Stimulated activated CD8-positive, alpha-beta memory T cell treated with anti-CD3 and anti-CD28 coated beads, Interleukin-15, amount 100 ng/mL, for 1 hour (primary cell): ENCODE results near the gene RPS6KA6.

Experiments
- DNase-seq: peaks from one replicate; pipeline ENCODE4 v3.0.0-alpha.2; 2020; ENCODE audit warnings: low read depth

RPS6KA6 gene

DNA sequence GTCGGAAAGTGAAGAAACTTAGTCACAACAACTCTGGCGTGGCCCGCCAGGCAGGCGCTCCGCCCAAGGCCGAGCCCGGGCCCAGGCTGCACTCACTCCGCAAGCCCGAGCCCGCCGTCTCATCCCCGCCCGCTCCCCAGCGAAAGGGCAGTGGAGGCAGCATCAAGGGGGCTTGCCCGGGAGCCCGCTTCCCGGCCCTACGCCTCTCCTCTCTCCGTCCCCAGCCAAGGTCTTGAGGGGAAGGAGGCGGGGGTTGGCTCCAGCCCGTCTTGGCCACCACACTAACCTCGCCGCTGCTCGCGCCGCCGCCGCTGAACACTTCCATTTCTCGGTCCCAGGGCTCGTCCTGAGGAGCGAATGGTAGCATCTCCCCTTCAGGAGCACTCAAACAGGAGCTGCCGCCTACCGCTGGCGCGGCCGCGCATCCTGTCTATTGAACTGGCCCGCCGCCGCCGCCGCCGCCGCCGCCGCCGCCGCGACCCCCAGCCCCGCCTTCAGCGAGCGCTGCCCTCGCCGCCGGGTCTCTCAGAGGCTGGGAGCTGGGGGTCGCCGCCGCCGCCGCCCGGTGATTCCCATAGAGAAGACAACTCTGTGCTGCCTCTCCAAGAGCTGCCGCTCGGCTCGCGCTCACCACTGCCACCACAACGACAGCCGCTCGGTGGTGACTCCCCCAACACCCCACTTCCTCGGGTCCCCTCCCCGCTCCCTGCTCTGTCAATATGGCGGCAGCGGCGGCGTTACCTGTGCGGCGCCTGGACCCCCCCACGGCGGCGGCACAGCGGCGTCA lies at the start of gene RPS6KA6:
TSS of gene RPS6KA6 (minus strand) at position 667 of the 787 bp plus-strand sequence. CDS start at position 367, 300 bp downstream.
- DNase-seq: no peak

DNA sequence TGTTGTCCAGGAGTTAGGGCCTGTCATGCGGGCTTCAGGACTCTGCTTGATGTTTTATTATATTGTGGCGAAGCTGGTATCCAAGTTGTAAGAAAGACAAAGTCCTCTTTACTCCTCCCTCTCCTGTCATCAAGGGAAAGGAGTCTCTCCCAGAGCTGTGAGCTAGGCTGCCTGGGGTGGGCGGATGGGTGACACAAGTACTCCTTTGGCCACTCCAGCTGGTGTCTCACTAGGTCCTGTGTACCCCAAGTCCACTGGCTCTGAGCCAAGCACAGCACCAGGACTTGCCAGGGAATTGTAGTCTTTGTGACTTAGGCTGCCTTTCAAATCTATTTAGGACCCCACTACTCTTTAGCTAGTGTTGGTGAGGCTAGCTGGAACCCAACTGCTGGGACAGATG lies 36.7 kb upstream of the RPS6KA6 start:
- DNase-seq: no peak

DNA sequence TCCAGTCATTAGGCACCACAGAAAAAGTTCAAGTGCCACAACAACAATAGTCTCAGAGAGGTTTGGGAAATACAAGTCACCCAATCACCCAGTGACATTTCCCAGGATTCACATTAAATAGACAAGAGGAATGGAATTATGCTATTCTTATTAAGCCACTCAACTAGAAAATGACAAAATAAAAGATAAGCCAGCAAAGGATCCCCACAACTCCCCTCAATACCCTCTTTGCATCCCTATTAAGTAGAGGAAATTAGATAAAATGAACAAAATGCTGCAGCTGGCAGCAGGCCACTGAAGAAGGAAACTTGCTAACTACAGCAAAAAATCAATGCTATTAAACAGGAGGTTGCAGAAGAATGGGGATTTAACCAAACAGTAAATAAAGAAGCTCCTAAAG lies 35.3 kb upstream of the RPS6KA6 start:
- DNase-seq: no peak

DNA sequence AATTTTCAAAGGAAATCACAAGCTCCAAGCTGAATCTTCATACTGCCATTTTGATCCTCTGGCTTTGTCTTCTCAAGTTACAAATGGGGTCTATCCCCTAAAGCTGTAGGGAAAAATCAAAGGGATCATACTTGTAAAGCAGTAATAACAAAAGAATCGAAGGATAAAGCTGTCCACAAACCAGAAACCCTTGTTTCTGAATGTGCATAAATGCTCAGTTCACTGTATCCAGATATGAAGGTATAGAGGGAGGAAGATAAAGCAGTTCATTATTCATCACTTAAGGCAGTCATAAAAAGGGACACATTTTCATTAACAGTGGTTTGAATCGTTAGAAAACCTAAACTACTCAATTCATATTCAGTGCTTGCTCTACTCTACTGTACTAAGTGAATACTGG lies 33.2 kb upstream of the RPS6KA6 start:
- DNase-seq: no peak

DNA sequence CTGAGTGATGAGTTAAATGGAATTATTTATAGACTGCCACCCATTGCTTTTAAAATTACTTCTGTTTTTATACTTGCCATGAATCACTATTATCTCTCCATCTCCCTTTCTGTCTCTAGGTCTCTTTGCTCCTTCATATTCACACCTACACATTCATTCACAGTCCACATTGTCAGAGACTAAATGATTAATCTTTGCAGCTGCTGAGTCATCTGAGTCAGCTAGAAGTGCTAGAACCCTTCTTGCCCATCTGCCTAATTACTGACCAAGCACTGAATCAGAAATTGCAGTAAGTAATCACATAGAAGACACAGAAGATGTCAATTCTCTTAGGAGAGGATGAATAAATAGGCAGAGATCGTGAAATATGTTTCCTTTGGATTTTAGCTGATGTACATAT lies 31.6 kb upstream of the RPS6KA6 start:
- DNase-seq: no peak

DNA sequence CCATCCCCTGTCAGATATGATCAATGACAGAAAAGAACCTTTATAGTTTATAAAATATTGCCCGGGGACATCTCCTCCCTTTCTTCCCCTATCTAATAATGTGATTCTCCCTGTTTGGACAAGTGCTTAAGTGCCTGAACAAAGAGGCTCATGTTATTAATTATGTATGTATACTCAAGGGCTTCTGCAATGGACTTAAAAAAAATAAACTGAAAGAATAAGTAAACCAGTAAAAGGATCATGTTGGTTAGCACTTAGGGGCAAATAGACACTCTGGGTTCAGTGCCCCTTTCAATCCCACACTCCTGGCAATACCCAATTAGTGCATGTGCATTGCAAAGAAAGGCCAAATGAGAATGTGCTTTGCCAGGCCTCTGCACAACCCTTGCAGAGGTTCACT lies 30.7 kb upstream of the RPS6KA6 start:
- no peak for DNase-seq

DNA sequence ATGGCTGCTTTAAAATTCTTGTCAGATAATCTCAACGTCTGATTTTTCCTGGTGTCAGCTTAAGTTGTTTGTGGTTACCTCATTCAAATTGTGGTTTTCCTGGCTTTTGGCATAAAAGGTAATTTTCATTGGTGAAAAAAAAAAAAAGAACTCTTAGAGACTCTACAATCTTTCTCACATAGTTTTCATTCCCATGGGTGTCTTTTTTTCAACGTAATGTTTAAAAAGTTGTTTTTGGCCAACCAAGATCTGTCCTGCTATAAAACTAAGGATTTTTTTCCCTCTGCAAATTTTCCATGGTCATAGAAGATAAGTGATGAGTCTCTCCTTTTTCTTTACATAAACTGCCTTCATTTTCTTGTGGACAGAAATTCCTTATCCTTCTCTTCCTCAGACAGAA lies 28.9 kb upstream of the RPS6KA6 start:
- DNase-seq: no peak

DNA sequence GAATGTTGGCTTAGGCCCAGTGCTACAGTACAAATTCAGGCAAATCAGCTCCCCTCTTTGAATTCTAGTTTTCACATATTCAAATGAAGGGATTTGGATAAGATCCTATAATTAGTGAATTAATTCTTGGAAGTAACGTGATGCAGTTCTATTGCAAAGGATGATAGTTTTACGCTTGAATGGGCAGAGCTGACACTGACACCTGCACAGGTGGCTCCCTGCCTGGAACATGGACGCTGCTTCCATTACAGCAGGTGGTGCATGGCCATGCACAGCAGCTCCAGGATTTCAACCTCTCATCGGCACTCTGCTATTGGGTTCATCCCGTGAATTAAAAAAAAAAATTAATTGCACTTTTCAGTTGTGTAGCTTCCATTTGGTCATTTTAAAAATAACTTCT lies 28.4 kb upstream of the RPS6KA6 start:
- DNase-seq: no peak

DNA sequence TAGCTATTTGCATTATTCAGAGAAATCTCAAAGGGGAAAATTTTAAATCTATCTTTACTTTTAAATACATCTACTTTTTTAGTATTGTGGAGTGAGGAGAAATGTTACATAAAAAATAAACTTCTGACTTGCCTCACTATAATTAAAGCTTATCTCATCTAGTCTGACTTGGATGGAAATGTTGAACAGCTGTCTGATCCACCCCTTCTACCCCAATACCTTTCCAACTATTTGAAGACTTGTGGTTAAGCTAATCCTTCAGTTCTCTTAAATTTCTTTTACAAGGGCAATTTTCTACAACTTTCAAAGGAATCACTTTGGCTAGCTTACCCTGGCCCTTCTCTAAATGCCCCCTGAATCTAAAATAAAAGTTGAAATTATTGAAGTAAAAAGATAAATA lies 17.3 kb upstream of the RPS6KA6 start:
- DNase-seq: no peak

DNA sequence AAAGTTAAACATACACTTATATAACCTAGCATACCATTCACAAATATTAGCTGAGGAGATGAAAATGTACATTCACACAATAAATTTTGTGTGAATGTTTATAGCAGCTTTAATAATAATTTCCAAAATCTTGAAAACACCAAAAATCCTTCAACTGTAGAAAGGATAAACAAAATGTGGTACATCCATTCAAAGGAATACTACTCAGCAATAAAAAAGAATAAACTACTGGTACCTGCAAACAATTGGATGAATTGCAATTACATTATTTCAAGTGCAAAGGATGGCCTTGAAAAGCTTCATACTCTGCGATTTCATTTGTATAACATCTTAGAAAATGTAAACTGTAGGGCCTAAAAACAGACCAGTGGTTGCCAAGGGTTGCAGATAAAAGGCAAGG lies 11.7 kb upstream of the RPS6KA6 start:
- DNase-seq: no peak

DNA sequence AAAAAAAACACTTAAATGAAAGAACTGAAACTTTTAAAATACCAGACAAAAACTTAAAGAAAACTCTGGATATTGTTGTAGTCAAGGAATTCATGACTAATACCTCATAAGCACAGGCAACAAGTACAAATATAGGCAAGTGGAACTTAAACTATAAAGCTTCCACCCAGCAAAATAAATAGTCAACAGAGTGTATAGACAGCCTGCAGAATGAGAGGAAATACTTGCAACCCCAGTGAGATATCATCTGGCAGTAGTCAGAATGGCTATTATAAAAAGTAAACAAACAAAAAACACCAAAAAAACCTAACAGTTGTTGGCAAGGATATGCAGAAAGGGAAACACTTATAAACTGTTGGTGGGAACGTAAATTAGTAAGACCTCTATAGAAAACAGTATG lies 9.6 kb upstream of the RPS6KA6 start:
- no peak for DNase-seq

DNA sequence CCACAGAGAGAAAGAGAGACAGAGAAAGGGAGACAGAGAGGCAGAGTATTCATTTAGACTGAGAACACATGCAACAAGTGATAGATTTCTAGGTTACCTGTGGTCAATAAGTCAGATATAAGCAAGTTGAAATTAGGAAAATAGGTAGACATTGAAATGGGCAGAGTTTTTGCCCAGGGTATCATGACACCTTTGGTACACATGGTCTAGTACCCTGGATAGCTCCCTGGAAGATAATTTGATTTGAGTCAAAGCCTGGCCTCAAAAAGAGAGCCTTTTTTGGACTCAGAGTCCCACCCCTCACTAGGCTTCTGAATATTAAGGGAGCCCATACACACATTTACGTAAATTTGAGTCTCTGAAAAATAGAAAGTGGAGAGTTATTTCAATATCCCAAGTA lies 4.0 kb upstream of the RPS6KA6 start:
- DNase-seq: no peak

DNA sequence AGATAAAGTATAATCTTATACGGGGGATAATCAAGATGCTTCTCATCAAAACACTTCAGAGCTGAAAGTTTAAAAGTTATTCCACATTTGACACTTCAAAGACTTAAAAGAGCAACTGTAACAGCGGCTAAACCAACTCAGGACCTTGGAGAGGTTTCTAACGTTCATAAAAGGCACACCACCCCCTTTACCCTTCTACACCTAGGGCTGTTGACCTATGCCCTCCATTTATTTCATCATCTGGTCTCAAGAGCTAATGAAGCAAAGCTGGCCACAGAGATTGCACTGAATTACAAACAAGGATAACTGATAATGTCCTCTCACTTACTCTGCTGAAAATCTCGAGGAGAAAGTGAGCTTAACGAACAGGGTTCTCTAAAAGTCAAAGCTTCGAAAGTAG lies 1.1 kb upstream of the RPS6KA6 start:
- no peak for DNase-seq

DNA sequence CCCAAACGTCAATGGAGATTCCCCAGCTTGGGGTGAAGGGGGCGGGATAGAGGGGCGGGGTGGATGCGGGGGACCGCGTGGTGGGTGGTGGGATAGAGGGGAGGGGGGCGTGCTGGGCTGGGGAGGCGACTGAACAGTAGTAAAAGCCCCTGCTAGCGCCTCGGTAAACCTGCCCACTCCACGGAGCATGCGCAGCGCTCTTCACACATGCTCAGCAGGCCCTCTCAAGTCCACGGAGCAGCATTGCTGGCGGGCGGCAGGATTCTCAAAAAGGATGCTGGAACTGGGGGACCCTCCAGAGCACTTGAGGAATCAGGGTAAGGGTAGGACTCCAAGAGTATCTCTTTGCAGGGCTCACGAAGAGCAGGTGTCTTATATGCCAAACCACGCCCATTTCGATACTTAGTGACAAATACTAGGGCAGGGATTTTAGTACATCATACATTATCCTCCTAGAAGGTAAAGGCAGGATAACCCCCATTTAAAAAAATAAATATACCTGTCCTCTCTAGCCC lies 378 bp upstream of the RPS6KA6 start:
- no peak for DNase-seq

DNA sequence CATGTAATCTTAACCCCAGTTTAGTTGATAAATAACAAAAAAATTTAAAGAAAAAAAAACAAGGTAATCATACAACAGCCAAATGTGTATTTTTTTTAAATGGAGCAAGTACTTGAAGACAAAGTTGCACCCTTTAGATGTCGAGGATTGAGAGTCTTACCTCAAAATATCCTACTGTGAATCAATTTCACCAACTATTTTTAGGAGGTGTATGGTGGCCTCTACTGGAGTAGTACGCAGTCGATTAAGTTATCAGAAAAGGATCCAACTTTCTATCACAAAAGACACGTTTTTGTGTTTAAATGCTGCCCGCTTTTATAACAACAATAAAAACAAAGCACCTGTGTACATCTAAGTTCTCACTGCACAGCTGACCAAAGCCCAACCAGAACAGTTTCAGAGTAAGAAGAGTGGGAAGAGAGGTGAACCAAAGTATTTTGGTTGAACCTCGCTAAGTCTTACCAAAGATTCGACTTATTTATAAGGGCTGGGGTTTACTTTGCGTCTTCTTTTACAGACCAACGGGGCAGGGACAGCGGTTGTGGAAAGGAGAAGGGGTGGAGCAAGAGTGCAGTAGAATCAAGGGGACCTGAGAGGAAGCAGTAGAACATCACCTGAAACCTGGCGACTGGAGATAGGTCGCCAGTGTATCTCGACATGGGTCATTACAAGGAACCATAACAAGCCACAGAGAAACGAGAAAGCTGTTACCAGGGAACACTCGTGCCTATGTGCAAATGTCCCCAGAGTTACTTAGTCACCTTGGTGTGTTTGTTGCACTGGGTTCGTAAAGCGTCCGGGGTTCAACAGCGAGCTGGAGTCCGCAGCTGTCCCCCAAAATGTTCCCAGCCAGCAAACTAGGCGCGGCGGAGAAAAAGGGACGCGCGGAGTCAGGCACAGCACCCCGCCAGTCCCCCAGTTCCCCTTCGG lies 1.1 kb downstream of the RPS6KA6 start:
- no peak for DNase-seq

DNA sequence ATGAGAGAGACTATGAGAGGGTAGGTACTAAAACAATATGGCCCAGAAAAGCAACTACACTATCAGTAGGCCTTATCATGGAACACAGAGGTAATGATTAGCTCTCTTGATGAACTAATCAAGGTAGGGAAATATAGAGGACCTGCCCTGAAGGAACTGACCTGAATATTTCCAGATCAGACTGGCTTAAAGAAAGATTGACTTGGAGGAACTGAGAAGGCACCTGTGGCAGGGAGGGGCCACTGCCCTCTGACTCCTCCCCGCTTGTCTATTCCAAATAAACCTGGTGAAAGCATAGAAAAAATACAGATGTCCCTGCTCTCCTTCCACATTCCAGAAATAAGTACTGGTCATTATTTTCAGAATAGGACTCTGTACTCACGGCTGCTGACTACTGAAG lies 5.5 kb downstream of the RPS6KA6 start:
- no peak for DNase-seq

DNA sequence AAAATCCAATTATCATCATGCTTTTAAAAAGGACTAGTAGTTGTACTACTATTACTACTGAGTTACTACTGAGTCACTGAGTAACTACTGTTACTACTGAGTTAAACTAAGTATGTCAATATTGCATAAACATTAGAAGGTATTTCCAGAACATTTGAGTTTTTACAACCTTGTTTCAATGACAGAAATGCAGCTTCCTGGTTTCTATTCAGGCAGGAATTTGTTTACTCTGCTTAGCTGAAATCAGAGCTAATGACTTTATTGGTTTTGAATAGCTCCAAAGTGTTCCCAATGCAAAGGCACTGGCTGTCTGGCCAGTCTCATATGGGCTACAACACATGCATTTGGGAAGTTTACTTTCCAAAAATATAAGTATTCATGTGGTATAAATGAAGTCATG lies 12.0 kb downstream of the RPS6KA6 start:
- no peak for DNase-seq

DNA sequence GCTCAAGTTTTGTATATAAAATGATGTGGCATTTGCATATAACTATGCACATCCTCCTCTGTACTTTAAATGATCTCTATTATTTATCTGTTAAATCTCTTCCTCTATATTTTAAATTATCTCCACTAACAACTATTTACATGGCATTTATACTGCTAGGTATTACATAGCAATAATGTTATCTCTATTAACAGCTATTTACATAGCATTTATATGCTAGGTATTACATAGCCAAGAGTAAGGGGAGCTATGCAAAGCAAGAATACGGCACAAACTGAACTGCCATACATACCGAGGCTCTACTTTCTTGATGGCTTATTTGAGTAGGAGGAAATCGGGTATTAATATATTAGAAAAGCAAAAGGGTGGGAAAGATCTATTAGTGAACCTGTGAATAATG lies 12.7 kb downstream of the RPS6KA6 start:
- no peak for DNase-seq

DNA sequence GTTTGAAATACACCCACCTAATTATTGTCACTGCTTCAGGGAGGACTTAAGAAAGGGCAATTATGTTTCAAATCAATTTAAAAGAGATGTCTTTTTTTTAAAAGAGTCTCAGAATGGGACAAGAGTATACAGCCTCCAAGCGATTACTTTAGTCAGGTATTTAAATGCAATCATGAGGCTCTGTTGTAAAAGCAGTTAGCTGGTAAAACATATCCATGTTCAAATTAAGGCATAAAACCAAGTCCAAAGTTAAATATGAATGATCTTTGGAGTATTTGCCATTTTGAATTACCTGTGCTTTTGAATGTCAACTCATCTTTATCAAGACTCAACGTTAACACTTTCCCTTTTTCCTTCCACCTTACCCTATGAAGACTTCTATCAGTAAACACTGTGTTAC lies 13.7 kb downstream of the RPS6KA6 start:
- DNase-seq: no peak

DNA sequence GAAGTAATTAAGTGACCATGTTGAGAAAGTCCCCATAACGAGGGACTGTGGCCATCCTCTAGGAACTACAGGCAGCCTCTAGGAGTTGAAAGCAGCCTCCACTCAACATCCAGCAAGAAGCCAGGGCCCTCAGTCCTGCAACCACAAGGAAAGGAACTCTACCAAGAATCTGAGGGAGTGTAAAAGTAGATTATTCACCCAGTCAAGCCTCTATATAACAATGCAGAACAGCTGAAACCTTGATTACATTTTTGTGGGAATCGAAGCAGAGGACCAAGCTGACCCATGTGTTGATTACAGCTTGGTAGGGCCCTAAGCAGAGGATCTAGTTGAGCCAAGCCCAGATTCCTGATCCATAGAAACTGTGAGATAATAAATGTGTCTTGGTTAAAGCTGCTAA lies 17.1 kb downstream of the RPS6KA6 start:
- no peak for DNase-seq

DNA sequence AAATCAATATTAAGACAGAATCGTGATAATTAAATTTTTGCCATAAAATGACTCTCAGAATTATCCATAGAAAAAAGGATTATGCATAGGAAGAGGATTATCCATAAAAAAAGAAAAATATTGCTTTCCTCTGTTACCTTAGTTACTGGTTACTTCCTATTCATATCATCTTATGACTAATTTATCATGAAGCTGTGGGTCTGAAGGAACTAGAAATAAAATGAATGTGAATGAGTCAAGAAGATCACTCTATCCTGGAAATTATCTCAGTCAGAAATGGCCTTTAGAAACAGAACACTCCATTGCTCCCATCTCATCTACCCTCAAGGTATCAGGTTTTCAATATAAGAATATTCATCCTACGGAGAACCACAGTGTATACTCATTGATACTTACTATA lies 19.4 kb downstream of the RPS6KA6 start:
- no peak for DNase-seq

DNA sequence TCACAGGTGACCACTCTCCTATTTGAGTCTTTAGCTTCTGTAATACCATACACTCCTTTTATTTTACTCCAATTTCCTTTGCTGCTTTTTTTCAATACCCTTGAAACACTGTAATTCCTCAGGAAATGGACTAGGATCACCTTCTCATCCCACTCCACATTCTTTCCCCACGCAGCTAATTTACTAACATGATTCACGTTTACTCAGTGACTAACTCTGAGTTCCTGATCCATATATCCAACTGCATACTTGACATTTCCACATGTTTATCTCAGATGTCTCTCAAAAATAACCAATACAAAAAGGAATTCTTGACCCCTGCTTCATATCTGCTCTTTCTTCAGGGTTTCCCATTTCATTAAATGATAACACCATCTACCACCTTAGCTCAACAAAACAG lies 19.9 kb downstream of the RPS6KA6 start:
- DNase-seq: no peak

DNA sequence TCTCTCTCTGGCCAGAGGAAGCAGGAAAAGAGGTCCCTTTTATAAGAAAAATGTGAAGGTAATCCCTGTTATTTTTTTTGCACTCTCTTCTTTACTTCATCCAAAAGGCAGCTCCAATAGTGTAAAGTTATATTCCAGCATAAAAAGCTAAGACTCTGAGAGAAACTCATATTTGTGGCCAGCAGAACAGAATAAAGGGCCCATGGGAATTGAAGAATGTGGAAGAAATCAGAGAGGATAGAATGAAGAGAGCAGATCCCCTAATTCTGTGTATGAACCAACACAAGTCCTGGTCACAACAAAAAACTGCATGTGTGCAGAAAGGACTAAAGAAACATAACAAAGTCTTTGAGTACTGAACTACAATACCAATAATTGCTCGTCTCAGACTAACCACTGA lies 22.3 kb downstream of the RPS6KA6 start:
- no peak for DNase-seq
